GM12878 (cell line): ENCODE data around the gene MCF2L2. TPM values are rescaled to one million over a fixed set of nuclear protein-coding genes. Genes with fewer than 3 reads are reported as not detected.

Experiments
- BACH1 ChIP-seq: fragments of 450-650 bp; IDR thresholded peaks from 2 replicates; pipeline ENCODE4 v1.6.1; 2017; ENCODE audit warnings: mild to moderate bottlenecking, borderline replicate concordance
- BMI1 ChIP-seq: fragments of 450-650 bp; IDR thresholded peaks from 2 replicates; pipeline ENCODE4 v1.6.1; 2016; ENCODE audit warnings: mild to moderate bottlenecking, moderate library complexity, borderline replicate concordance
- CHD2 ChIP-seq: IDR thresholded peaks from 2 replicates; pipeline ENCODE4 v1.6.1; 2011; ENCODE audit warnings: low read depth, low read length, improper control_type of control experiment, borderline replicate concordance
- CREB1 ChIP-seq: IDR thresholded peaks from 2 replicates; pipeline ENCODE4 v1.6.1; 2012; ENCODE audit warnings: low read depth, mild to moderate bottlenecking, inconsistent platforms
- E4F1 ChIP-seq: fragments of 450-650 bp; IDR thresholded peaks from 2 replicates; pipeline ENCODE4 v1.6.1; 2018; ENCODE audit warnings: borderline replicate concordance, mild to moderate bottlenecking; ENCODE audit not compliant: partially characterized antibody
- ELK1 ChIP-seq: IDR thresholded peaks from 2 replicates; pipeline ENCODE4 v1.6.1; 2012; ENCODE audit warnings: low read depth, low read length, improper control_type of control experiment
- FOS ChIP-seq: IDR thresholded peaks from 3 replicates; pipeline ENCODE4 v1.6.1; 2011; ENCODE audit warnings: borderline replicate concordance; ENCODE audit not compliant: insufficient read length; ENCODE audit errors: extremely low read depth
- GATAD2B ChIP-seq: fragments of 450-650 bp; conservative IDR thresholded peaks from 2 replicates; pipeline ENCODE4 v1.6.1; 2017; ENCODE audit warnings: low read depth, mild to moderate bottlenecking, moderate library complexity
- HSF1 ChIP-seq: fragments of 150-350 bp; IDR thresholded peaks from 2 replicates; pipeline ENCODE4 v1.6.1; 2014; ENCODE audit warnings: mild to moderate bottlenecking, low read depth, low read length
- MEF2A ChIP-seq: IDR thresholded peaks from 2 replicates; pipeline ENCODE4 v1.6.1; 2011; ENCODE audit warnings: low read depth, mild to moderate bottlenecking, low read length, moderate library complexity; ENCODE audit not compliant: insufficient read depth
- NFIC ChIP-seq: IDR thresholded peaks from 2 replicates; pipeline ENCODE4 v1.6.1; 2012; ENCODE audit warnings: low read depth, mild to moderate bottlenecking, inconsistent platforms, low read length, moderate library complexity
- NR2C1 ChIP-seq: fragments of 450-650 bp; IDR thresholded peaks from 2 replicates; pipeline ENCODE4 v1.6.1; 2017; ENCODE audit warnings: antibody characterized with exemption, mild to moderate bottlenecking, moderate library complexity
- RAD51 ChIP-seq: fragments of 450-650 bp; IDR thresholded peaks from 2 replicates; pipeline ENCODE4 v1.6.1; 2016; ENCODE audit warnings: moderate library complexity, mild to moderate bottlenecking, inconsistent platforms
- RBBP5 ChIP-seq: fragments of 200-600 bp; sonication (generic); conservative IDR thresholded peaks from 2 replicates; pipeline ENCODE4 v1.6.1; 2016
- RELA ChIP-seq: fragments of 450-650 bp; IDR thresholded peaks from 2 replicates; pipeline ENCODE4 v1.8.0; 2014; ENCODE audit warnings: borderline replicate concordance; ENCODE audit not compliant: partially characterized antibody
- SUZ12 ChIP-seq: fragments of 200-600 bp; sonication (generic); IDR thresholded peaks from one replicate; pipeline ENCODE4 v1.6.1; 2018; ENCODE audit warnings: antibody characterized with exemption, mild to moderate bottlenecking; ENCODE audit not compliant: unreplicated experiment
- polyA plus RNA-seq, 11 experiments: library from polyadenylated mRNA; depleted of rRNA in 4 of 11; unstranded in 6 of 11; stranded (reverse) in 5 of 11; fragments of >200 nt; fragmentation: Nextera tagmentation in 4 of 11; fragmentation: Illumina TruSeq in 1 of 11; extraction: Ambion mirVana in 4 of 11; extraction: Trizol in 1 of 11; gene quantifications; 1 replicate in 1 of 11; 2 replicates in 10 of 11; pipeline versions ENCODE4 v1.2.1 to v1.2.3, GENCODE V29; 2011 to 2016; ENCODE audit warnings: inconsistent platforms in 2 of 11, missing spikeins in 2 of 11, low read depth in 1 of 11
- total RNA-seq, 4 experiments: library from RNA; depleted of rRNA in 3 of 4; stranded (reverse); fragments of >200 nt in 3 of 4; fragmentation: Illumina TruSeq in 1 of 4; extraction: Trizol in 1 of 4; gene quantifications; 2 replicates each; pipeline versions ENCODE4 v1.2.1 to v1.2.3, GENCODE V29; 2013 to 2021
- TF ChIP-seq, protein P1 (sequence below): IDR thresholded peaks from 2 replicates; pipeline ENCODE4 v1.6.1; 2011; ENCODE audit warnings: borderline replicate concordance, low read depth, mild to moderate bottlenecking, moderate library complexity, mixed read lengths, low read length; ENCODE audit not compliant: insufficient read depth; ENCODE audit errors: extremely low read length
- TF ChIP-seq, protein P2 (sequence below): IDR thresholded peaks from 2 replicates; pipeline ENCODE4 v1.6.1; 2011; ENCODE audit warnings: low read depth, mild to moderate bottlenecking, low read length, moderate library complexity, borderline replicate concordance; ENCODE audit errors: extremely low read depth
- TF ChIP-seq, protein P3 (sequence below): fragments of 450-650 bp; formaldehyde crosslinking; IDR thresholded peaks from 2 replicates; pipeline ENCODE4 v1.4.0; 2022; ENCODE audit warnings: mild to moderate bottlenecking, moderate library complexity

Gene MCF2L2
- total and polyA plus RNA-seq, 10 of the 15 experiments (the other 5 are each of a cell fraction or from before 2014, with no cell fraction given) = 0.37 to 2.8 (median 1.4) TPM

DNA sequence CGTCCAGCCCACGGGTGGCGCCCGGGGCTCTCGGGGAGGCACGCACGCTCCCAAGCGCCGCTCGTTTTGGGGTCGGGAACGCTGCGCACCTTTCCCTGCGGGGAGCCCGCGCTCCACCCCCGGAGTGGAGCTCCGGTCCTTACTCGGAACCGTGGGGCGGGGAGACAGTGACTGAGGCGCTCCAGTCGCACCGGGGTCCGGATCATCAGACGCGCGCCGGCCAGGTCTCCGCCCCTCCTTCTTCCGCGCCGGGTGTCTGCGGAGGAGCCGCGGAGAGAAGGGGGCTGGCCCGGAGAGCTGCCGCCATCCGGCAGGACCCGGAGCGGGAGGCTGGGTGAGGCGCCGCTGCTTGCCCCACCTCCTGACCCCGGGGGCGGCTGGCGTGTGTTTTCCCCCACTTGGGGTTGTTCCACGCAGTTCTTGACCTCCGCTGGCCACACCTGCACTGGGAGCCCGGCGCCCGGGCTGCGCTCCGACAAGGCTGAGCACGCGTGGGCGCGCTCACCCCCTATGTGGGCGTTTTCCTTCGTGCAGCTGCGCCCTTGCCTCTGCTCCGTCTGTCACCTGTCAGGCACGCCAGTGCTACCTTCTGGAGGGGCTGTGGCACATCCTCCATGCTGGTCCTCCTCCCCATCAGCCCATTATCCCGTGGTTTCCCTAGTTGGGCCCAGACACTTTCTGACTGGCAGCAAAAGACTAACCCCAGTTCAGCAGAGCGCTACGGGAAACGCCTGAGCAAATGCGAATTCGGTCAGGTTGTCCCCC is at the start of gene MCF2L2 (continued):
- TF ChIP-seq, protein P1, sequence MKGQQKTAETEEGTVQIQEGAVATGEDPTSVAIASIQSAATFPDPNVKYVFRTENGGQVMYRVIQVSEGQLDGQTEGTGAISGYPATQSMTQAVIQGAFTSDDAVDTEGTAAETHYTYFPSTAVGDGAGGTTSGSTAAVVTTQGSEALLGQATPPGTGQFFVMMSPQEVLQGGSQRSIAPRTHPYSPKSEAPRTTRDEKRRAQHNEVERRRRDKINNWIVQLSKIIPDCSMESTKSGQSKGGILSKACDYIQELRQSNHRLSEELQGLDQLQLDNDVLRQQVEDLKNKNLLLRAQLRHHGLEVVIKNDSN = no peak
- no peak for TF ChIP-seq RAD51
- TF ChIP-seq BMI1 = no peak
- TF ChIP-seq, protein P2, sequence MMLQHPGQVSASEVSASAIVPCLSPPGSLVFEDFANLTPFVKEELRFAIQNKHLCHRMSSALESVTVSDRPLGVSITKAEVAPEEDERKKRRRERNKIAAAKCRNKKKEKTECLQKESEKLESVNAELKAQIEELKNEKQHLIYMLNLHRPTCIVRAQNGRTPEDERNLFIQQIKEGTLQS = 0 out of 2 replicates have a peak, but pooled peaks have one; percentile 17
- TF ChIP-seq NFIC = no peak
- no peak for TF ChIP-seq CHD2
- TF ChIP-seq E4F1 = no peak
- TF ChIP-seq CREB1 = peak; percentile 95
- TF ChIP-seq MEF2A = no peak
- TF ChIP-seq FOS = no peak
- TF ChIP-seq BACH1 = 0 out of 2 replicates have a peak, but pooled peaks have one; percentile 29
- no peak for TF ChIP-seq GATAD2B
- TF ChIP-seq SUZ12 = no peak
- TF ChIP-seq HSF1 = no peak
- no peak for TF ChIP-seq ELK1
- TF ChIP-seq, protein P3, sequence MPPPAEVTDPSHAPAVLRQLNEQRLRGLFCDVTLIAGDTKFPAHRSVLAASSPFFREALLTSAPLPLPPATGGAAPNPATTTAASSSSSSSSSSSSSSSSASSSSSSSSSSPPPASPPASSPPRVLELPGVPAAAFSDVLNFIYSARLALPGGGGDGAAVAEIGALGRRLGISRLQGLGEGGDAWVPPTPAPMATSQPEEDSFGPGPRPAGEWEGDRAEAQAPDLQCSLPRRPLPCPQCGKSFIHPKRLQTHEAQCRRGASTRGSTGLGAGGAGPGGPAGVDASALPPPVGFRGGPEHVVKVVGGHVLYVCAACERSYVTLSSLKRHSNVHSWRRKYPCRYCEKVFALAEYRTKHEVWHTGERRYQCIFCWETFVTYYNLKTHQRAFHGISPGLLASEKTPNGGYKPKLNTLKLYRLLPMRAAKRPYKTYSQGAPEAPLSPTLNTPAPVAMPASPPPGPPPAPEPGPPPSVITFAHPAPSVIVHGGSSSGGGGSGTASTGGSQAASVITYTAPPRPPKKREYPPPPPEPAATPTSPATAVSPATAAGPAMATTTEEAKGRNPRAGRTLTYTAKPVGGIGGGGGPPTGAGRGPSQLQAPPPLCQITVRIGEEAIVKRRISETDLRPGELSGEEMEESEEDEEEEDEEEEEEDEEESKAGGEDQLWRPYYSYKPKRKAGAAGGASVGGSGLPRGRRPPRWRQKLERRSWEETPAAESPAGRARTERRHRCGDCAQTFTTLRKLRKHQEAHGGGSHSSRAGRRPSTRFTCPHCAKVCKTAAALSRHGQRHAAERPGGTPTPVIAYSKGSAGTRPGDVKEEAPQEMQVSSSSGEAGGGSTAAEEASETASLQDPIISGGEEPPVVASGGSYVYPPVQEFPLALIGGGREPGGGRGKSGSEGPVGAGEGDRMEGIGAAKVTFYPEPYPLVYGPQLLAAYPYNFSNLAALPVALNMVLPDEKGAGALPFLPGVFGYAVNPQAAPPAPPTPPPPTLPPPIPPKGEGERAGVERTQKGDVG (CRISPR knock-in tag) = no peak
- no peak for TF ChIP-seq RELA
- peak; percentile 39; the same call in 1 of the 2 replicates for TF ChIP-seq NR2C1
- TF ChIP-seq RBBP5 = no peak
